Mesenteric fat pad (tissue), 1 donor: ENCODE data around the gene C1orf232. TPM values are rescaled to one million over a fixed set of nuclear protein-coding genes. Genes with fewer than 3 reads are reported as not detected.

ENCODE experiments used
- DNase-seq: peaks from one replicate; pipeline ENCODE4 v3.0.0-alpha.2; 2020; ENCODE audit warnings: low spot score
- long read RNA-seq: library from polyadenylated mRNA; unstranded; transcript quantifications from one replicate; pipeline ENCODE4 v2.0.0, GENCODE V29; 2020
- total RNA-seq: library from RNA; stranded (reverse); fragmentation: NEBNext Ultra II Directional; extraction: Animal tissue kit (Norgen Biotek cat#: 25700); gene quantifications from one replicate; pipeline ENCODE4 v1.2.1, GENCODE V29; 2021
- donor health status: DM: yes; HTN: yes; CAD: no.

C1orf232 gene
- total RNA-seq: not detected
- long read RNA-seq: 0 reads

DNA sequence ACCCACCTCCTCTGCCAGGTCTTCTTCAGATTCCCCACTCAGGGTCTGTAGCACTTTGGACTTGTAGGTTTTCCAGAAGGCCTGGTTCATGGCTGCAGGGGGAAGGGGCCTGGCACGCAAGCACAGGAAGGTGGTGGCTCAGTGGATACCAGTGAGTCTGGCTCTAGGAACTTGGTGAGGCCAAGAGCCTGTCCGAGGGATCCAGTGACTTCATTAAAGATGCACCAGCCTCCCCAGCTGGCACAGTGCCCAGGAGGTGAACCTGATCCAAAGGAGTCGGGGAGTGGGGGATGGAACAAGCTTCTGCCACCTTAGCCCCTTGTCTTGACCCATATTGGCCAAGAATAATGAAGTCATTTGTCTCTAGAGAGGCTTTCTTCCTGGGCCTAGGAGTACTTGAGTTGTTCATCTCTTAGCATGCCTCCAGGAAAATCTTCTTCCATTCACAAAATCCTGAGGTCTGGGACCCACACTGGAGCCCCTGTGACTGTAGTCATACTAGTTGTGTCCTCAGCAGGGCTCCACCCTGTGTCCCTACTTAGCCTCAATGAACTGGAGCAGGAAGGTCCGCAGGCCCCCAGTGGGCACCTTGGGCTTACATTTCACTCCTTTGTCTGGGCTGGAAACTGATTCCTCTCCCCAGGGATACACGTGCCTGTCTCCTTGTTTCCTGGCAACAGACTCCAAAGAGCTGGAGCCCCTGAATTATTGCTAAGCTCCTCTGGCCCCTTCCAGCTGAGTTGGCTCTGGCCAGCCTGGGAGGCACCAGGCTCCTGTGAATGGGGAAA lies at the start of gene C1orf232:
Gene C1orf232, minus strand, starts transcription at position 554 of the 788 bp plus-strand sequence. Its CDS starts 464 bp downstream, at position 90.
- DNase-seq: no peak

GRCh38 chr1:26215246-26215645 lies 46.5 kb upstream of the C1orf232 start:
- no peak for DNase-seq

DNA sequence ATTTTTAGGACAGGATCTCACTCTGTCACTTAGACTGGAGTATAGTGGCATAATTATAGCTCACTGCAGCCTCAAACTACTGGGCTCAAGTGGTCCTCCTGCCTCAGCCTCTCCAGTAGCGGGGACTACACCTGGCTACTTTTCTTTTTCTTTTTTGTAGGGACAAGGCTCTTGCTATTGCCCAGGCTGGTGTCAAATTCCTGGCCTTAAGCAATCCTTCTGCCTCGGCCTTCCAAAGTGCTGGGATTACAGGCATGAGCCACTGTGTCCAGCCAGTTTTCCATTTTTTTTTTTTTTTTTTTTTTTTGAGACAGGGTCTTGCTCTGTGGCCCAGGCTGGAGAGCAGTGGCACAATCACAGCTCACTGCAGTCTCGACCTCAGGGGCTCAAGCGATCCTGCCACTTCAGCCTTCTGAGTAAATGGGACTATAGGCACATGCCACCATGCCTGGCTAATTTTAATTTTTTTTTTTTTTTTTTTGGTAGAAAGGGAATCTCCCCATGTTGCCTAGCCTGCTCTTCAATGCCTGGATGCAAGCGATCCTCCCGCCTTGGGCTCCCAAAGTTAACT lies 44.7 kb upstream of the C1orf232 start:
- no peak for DNase-seq

DNA sequence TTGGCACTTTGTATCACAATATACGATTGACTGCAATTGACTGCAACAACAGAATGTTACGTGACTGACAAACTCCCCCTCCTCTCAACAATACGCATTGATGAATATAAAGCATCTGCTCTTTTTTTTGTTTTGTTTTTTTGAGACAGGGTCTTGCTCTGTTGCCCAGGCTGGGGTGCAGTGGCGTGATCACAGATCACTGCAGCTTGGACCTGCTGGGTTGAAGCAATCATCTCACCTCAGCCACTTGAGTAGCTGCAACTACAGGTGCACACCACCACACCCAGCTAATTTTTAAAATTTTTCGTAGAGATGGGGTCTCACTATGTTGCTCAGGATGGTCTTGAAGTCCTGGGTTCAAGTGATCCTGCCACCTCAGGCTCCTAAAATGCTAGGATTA lies 44.0 kb upstream of the C1orf232 start:
- no peak for DNase-seq

DNA sequence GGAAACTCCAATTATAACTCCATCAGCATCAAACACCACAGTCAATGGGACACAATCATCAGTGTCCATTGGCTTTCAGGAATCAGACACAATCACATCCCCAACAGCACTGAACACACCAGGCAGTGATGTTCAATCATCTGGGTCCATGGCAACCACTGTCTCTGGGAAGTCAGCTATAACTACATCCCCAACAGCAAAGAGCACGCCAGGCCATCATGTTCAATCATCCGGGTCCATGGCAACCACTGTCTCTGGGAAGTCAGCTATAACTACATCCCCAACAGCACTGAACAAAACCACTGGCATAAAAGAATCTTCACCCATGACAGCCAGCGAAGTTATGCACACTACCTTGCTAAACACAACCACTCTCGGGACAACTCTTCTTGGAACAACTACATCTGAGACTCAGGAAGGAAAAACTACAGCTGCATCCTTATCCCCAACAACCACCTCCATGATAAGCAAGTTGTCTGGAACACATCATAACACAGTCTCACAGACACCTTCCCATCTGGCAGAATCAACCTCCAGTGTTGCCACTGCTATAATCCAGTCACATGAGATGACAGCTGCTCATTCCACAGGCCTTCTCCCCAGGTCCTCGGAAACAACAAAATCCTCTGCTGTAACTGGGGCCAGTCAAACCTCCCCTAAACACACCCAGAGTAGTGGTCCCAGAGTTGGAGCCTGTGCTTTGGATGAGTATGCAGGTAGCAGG lies 41.5 kb upstream of the C1orf232 start:
- no peak for DNase-seq

DNA sequence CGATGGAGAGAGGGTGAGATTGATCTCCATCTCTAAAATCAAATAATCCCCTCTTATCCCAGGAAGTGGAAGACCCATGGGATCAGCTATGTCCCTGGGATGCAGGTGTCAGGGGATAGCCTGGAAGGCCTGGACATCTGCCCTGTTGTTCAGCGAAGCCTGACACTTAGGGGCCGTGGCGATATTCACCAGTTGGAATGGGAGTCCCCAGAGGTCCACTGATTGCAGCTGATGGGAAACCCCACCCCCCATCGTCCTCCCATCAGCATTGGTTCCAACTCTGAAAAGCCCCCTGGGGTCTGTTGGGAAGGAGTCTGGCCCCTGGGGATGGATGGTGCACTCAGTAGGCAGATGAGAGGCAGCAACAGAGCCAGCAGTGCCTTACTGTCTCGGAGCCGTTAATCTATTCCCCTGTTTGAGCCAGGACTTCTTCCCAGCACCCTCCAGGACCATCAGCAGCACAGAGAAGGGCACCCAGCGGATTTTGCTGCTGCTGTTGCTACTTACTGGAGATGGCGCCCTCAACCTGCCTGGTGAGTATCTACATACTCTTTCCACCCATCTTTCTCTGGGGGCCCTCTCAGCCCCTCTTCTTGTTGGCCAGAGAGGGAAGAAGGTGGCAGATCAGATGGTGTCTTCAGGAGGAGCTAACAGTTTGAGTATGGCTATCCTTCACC lies 35.0 kb upstream of the C1orf232 start:
- no peak for DNase-seq

DNA sequence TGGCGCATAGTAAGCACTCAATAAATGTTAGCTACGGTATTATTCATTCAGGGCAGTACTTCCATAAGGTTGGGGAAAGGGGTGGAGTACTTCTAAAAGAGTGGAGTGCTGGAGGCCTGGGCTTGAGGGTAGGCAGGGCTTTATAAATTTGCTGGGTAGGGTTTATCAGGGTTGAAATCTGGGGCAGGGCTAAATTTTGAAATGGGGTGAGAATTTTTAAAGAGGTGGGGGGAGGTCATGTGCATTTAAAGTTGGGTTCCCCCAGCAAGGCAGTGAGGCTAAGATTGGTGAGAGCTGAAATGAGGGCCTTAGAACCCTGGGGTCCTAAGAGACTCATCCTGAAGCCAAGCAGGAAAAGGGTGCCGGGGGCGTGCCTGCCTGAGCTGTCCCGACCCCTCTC lies 31.6 kb upstream of the C1orf232 start:
- no peak for DNase-seq

- DNase-seq: no peak
Measured at GRCh38 chr1:26197813-26198212, 29.1 kb upstream of the C1orf232 start.

DNA sequence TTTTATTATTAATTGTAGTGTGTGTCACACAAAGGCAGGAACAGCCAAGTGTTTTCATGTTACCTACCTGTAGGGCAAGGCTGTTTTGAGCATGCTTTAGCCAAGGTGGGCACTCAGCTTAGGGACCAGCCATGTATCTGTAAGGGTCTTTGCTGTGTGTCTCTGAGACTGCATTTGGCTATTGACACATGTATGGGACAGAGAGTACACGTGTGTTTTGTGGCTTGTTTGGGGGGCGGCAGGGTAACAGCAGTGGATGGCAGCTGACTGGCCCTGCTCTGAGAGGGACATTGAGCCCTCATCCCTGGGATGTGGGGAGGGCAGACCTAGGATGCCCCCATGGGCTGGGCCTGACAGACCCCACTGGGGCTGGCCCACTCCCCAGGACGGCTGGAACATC lies 28.5 kb upstream of the C1orf232 start:
- DNase-seq: no peak

GRCh38 chr1:26195805-26196204 lies 27.0 kb upstream of the C1orf232 start:
- no peak for DNase-seq

DNA sequence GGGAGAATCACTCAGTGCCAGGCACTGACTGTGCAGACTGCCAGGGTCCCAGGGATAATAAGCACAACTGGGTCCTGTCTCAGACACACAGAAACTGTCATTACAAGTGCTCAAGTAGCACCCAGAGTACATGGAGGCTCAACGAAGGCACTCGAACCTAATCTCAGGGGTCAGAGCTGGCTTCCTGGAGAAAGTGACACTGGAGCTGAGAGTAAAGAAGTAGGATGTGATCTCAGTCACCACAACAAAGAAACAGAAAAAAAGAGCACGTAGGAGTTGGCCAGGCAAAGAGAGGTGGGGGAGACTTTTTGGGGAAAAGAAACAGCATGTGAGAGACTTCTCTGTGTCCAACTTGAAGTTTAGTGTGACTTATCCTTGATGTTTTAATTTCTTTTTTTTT lies 23.0 kb upstream of the C1orf232 start:
- DNase-seq: no peak

GRCh38 chr1:26190373-26190987 lies 21.7 kb upstream of the C1orf232 start, which contains the start of gene CATSPER4:
CATSPER4 (plus strand) TSS chr1:26190602; CDS start chr1:26190628, 26 bp downstream.
- no peak for DNase-seq

DNA sequence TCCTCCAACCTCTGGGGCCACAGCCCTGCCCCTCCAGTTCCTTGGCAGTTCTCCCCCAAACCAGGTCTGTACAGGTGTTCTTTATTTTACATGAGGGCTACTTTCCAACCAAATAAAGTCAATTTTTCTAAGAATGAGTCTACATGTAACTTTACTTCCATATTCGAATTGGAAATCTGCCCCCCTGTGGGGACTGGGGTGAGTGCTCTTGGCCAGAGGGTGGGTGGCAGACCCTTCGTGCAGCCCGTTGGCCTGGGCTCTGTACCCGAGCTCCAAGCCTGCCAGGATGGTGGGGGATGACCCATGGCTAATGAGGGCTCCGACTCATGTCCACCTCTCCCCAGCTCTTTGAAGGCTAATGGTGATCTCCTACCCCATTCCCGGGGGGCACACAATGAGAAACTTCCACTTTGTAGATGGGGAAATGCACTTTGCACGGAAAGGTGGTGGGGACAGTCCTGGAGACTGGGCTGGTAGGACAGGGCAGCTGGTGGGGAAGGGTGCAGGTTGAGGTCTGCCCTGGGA lies 21.1 kb upstream of the C1orf232 start:
- no peak for DNase-seq

DNA sequence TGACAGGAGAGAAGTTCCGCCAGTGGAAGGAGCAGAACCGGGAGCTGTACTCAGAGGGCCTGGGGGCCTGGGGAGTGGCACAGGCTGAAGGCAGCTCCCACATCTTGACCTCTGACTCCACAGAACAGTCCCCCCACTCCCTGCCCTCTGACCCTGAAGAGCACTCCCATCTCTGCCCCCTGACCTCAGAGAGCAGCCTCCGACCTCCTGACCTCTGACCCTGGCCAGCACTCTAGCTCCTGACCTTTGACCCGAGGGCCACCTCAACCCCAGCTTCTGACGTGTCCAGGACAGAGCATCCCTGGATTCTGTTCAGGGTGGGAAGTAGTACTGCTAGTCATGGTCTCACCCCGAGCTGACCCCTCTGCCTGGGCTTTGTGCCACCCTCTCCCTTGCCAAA lies 20.6 kb upstream of the C1orf232 start:
- DNase-seq: no peak

DNA sequence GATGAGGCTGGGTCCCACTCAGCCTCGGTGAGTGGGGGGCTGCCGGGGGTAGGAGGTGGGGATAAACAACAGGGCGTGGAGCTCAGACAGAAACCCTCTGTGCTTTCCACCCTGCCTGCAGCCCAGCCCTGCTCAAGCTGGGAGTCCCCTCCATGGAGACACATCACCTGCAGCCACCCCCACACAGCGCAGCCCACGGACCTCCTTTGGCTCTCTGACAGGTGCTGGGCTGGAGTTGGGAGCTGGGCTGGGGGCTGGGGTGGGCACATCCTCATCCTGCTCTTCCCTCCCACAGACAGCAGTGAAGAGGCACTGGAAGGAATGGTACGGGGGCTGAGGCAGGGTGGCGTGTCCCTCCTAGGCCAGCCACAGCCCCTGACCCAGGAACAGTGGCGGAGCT lies 19.7 kb upstream of the C1orf232 start:
- DNase-seq: no peak

DNA sequence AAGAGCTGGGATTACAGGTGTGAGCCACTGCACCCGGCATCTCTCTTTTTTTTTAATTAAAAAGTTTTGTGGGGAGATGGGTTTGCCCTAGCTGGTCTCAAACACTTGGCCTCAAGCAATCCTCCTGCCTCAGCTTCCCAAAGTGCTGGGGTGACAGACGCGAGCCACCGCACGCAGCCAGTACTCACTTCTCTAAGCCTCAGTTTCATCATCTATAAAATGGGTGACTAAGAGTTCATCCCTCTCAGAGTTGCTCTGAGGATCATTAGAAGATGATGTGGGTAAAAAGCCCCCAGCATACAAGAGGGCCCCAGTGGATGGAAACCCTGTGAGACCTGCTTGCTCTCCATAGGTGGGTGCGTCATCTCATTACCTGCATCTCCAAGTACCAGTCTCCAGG lies 19.1 kb upstream of the C1orf232 start:
- no peak for DNase-seq

DNA sequence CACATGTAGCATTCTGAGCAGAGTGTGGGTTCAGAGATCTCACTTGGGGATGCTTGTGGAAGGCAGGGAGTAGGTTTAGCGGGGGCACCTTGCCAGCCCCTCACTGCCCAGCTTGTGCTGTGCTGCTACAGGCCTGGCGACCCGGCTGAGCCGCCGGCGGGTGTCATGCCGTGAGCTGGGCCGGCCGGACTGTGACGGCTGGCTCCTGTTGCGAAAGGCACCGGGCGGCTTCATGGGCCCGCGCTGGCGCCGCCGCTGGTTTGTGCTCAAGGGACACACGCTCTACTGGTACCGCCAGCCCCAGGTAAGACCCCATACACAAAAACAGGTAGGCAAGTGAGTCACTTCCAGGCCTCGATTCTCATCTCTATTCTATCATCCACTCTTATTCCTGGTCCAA lies 16.1 kb upstream of the C1orf232 start:
- DNase-seq: no peak

DNA sequence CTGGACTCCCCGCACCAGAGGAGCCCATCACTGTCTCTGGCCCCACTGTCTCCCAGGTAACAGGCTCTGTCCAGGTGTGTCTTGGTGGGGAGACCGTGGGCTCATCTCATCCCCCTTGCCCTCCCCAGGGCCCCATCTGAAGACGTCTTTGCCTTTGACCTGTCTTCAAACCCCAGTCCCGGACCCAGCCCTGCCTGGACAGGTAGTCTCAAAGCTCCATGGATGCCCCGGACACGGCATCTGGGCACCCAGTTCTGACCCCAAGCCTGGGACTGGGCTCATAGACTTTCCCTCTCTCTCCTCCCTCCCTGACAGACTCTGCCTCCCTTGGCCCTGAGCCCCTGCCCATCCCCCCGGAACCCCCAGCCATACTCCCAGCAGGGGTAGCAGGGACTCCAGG lies 15.3 kb upstream of the C1orf232 start:
- DNase-seq: no peak

DNA sequence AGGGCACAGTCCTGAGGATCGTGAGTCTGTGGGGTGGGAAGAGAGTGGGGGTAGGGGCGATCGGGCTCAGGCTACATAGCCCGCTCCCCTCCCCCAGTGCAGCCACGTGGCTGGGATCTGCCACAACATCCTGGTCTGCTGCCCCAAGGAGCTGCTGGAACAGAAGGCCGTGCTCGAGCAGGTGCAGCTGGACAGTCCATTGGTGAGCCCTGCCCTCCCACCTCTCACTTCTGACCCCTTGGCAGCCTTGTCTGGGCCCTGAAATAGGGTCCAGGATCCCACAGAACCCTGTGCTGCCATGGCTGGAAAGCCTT lies 13.6 kb upstream of the C1orf232 start:
- DNase-seq: no peak

GRCh38 chr1:26181586-26182382 lies 13.0 kb upstream of the C1orf232 start:
- DNase-seq: no peak
